Psoas muscle (tissue), 8 donors: ENCODE data around the gene USP11. TPM values are rescaled to one million over a fixed set of nuclear protein-coding genes. Genes with fewer than 3 reads are reported as not detected.

Source experiments
- ATAC-seq, 4 donors: fragments of 200-7000 bp; cut with Tn5 transposase; one replicate each; pipeline ENCODE4 v1.9.1; 2020; ENCODE audit warnings: moderate library complexity in 3 of 4, mild to moderate bottlenecking in 2 of 4
- DNase-seq, 2 donors: peaks; one replicate each; pipeline ENCODE4 v3.0.0-alpha.2; 2020
- H3K27ac ChIP-seq: fragments of 200-600 bp; one replicate; pipeline ENCODE4 v1.8.0; 2022
- H3K27me3 ChIP-seq, 3 donors: fragments of 200-600 bp in 1 of 3; one replicate each; pipeline versions ENCODE4 v1.6.1 to v1.8.0; 2013 to 2022; ENCODE audit warnings: low read length in 2 of 3, mild to moderate bottlenecking in 2 of 3, moderate library complexity in 1 of 3; ENCODE audit not compliant: insufficient read depth in 3 of 3
- H3K36me3 ChIP-seq, 2 donors: fragments of 200-600 bp in 1 of 2; one replicate each; pipeline versions ENCODE4 v1.6.1 to v1.8.0; 2013 to 2022; ENCODE audit warnings: low read depth in 1 of 2, mild to moderate bottlenecking in 1 of 2, moderate library complexity in 1 of 2; ENCODE audit not compliant: insufficient read depth in 1 of 2
- H3K4me1 ChIP-seq: fragments of 200-600 bp; one replicate; pipeline ENCODE4 v1.8.0; 2022
- H3K4me3 ChIP-seq: fragments of 200-600 bp; one replicate; pipeline ENCODE4 v1.8.0; 2022; ENCODE audit warnings: mild to moderate bottlenecking
- H3K9me3 ChIP-seq: fragments of 200-600 bp; one replicate; pipeline ENCODE4 v1.8.0; 2022
- CTCF ChIP-seq: fragments of 200-600 bp; IDR thresholded peaks from one replicate; pipeline ENCODE4 v1.8.0; 2022; ENCODE audit warnings: antibody characterized with exemption
- WGBS, 3 donors: extraction: QIAGEN DNeasy Blood & Tissue Kit; methylation state at CpG; one replicate each; pipeline versions ENCODE4 v1.1.6 to v1.1.7; 2013; 5-methylcytosine and 5-hydroxymethylcytosine counted together
- intact Hi-C, 2 donors: fragments of 100-400 bp; cut with DNase I; formaldehyde crosslinking; loops; one replicate each; pipeline versions ENCODE4 v1.11.0 to v1.14.2; 2022
- polyA plus RNA-seq, 3 donors: library from polyadenylated mRNA; stranded (reverse); fragments of 200-250 nt; gene quantifications; one replicate each; pipeline ENCODE4 v1.2.3, GENCODE V29; 2013
- total RNA-seq, 4 donors: library from RNA; stranded (reverse); fragmentation: NEBNext Ultra II Directional in 2 of 4; extraction: Animal tissue kit (Norgen Biotek cat#: 25700) in 2 of 4; gene quantifications; one replicate each; pipeline versions ENCODE4 v1.2.1 to v1.2.4, GENCODE V29; 2021 to 2023
- donor health status: healthy with polysubstance abuse.
- donor health status: DM: no; HTN: no; CAD: no; lungs with moderate emphysema.
- donor health status: Bipolar disorder and iron deficiency.
- donor health status: healthy.
- donor health status: DM: yes; HTN: yes; CAD: no.
- donor health status: DM: no; HTN: no; CAD: no.
- donor health status: DM: no; HTN: no; CAD: no.
- donor health status: DM: yes; HTN: yes; CAD: no.

USP11 gene
- total and polyA plus RNA-seq, 7 donors: 16.1 to 50.7 (median 30.7) TPM

- no peaks in the 10 kb centered on the region for H3K4me1 ChIP-seq
- intact Hi-C loops: no loop called here
- no peak overlapping the region for H3K4me3 ChIP-seq
- no peak for TF ChIP-seq CTCF
- H3K36me3 ChIP-seq: no peaks in the 10 kb centered on the region
- no peak overlapping the region for H3K27ac ChIP-seq
- 48 to 58% (median 56%) methylated on average over 7 of the region's 7 CpGs for WGBS, 3 donors
- peaks cover 0 to 39% (median 0%) of the 10 kb centered on the region in 3 donors for H3K27me3 ChIP-seq
- DNase-seq (no peak), ATAC-seq (no peak)
- H3K9me3 ChIP-seq: no peaks in the 10 kb centered on the region
Measured at GRCh38 chrX:47264483-47265173, 31.8 kb downstream of the USP11 start.

- no peak for ATAC-seq
- H3K27me3 ChIP-seq: peaks cover 0 to 37% (median 0%) of the 10 kb centered on the region in 3 donors
- whole genome bisulfite sequencing, 3 donors: 64 to 69% (median 68%) methylated on average over 6 to 7 of the region's 7 CpGs
Measured at GRCh38 chrX:47266643-47267042, 33.8 kb downstream of the USP11 start.

GRCh38 chrX:47272013-47272408, 39.2 kb downstream of the USP11 start:
- DNase-seq (no peak), ATAC-seq (no peak)
- 58 to 76% (median 61%) methylated on average over 2 of the region's 2 CpGs for WGBS, 3 donors
- intact Hi-C loops: no loop called here
- no peak for TF ChIP-seq CTCF
- Histone ChIP-seq H3K4me1 (no peaks in the 10 kb centered on the region), H3K4me3 (no peak overlapping the region), H3K27ac (no peak overlapping the region), H3K9me3 (no peaks in the 10 kb centered on the region), H3K36me3 (no peaks in the 10 kb centered on the region), H3K27me3 (peaks cover 0 to 28% (median 0%) of the 10 kb centered on the region in 3 donors)

More at GRCh38 chrX:47266643-47267042, 33.8 kb downstream of the USP11 start:
- no peaks in the 10 kb centered on the region for H3K4me1 ChIP-seq
- TF ChIP-seq CTCF: no peak
- H3K9me3 ChIP-seq: no peaks in the 10 kb centered on the region
- no peak overlapping the region for H3K4me3 ChIP-seq
- no peak overlapping the region for H3K27ac ChIP-seq
- no peak for DNase-seq
- intact Hi-C loops: no loop called here
- H3K36me3 ChIP-seq: no peaks in the 10 kb centered on the region

- peaks cover 0 to 32% (median 0%) of the 10 kb centered on the region in 3 donors for H3K27me3 ChIP-seq
- DNase-seq (no peak), ATAC-seq (no peak)
- no peaks in the 10 kb centered on the region for H3K36me3 ChIP-seq
- 71 to 87% (median 73%) methylated on average over 7 of the region's 7 CpGs for WGBS, 3 donors
- no peaks in the 10 kb centered on the region for H3K9me3 ChIP-seq
- TF ChIP-seq CTCF: no peak
- intact Hi-C loops: no loop called here
- H3K4me1 ChIP-seq: no peaks in the 10 kb centered on the region
- no peak overlapping the region for H3K4me3 ChIP-seq
- H3K27ac ChIP-seq: no peak overlapping the region
Measured at GRCh38 chrX:47273011-47273730, 40.4 kb downstream of the USP11 start.
